Stimulated activated CD8-positive, alpha-beta memory T cell treated with anti-CD3 and anti-CD28 coated beads, Interleukin-15, amount 100 ng/mL, for 48 hours (primary cell): ENCODE data around the gene PBX1.

ENCODE experiments used
- DNase-seq, 2 donors: peaks; one replicate each; pipeline ENCODE4 v3.0.0-alpha.2; 2020; ENCODE audit warnings: low read depth in 2 of 2

The PBX1 gene

DNA sequence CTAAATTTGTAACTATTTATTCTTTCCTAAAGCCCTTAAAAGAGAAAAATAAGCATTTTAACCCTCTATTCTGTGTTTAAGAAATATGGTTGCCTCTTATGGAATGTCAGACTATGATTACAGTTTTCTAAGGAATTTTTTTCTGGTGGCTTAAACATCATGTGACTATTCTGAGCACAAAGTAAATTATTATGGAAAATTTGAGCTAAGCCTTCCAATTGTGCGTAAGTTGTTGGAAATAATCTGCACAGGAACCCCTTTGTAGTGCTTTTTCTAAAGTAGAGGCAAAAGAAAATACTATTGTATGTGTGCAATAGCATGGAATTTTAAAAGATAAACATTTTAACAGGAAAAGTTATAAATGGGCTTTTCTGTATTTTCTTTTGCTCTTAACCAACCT lies 254.8 kb downstream of the PBX1 start:
- no peak for DNase-seq

GRCh38 chr1:164821648-164822047 lies 262.7 kb downstream of the PBX1 start:
- DNase-seq: no peak

GRCh38 chr1:164823486-164824279 lies 264.7 kb downstream of the PBX1 start:
- no peak for DNase-seq

DNA sequence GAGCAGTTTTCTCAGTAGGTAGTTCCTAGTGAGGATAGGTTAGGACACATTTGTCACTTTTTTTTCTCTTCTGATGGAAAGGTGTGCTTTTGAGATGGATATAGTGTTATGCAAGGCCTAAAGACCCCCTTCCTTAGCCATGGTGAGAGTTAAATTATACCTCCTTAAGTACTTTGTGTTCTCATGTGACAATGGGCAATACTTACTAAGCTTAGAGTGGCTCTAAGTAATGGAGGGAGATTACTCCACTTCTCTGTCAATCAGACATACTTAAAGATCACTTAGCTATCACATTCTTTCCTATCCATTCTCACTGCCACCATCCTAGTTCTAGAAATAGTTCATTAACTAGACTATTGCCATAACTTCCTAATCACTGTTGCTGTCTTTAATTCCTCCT lies 265.6 kb downstream of the PBX1 start:
- DNase-seq: no peak

- no peak for DNase-seq
Observed at GRCh38 chr1:164830628-164831027, 271.6 kb downstream of the PBX1 start.

GRCh38 chr1:164834641-164835040 lies 275.7 kb downstream of the PBX1 start:
- no peak for DNase-seq

GRCh38 chr1:164836614-164837018 lies 277.6 kb downstream of the PBX1 start:
- no peak for DNase-seq

DNA sequence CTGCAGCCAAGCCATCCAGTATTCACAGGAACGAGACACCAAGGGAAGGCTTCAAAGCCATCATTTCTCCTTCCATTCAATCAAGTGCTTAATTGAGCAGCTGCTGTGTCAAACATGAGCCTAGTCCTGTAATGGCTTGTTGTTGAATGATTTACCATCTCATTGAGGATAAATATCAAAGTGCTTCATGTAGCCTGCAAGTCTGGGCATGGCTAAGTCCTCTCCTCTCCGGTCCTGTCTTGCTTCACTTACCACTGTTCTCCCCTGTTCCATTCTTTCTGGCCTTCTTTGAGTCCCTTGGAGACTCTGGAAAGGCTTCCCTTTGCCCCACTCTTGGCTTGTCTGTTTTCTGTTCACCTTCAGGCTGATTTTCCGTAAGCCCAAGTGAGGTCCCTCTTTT lies 279.8 kb downstream of the PBX1 start:
- DNase-seq: no peak

DNA sequence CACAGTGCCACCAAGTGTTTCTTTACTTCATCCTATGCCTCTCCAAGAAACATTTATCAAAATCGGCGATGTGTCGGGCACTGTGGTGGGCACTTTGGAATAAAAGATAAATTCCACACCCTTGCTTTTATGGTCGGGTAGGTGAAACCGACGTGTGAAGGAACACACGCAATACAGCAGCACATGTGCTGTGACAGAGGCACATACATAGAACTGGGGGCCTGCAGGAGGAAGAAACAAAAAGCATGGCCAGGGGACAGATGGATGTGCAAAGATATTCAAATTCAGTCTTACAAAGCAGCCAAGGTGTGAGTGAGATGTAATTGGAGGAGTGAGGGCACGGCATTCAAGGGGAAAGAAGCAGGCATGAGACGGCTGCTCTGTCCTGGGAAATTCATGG lies 282.0 kb downstream of the PBX1 start:
- DNase-seq: no peak

GRCh38 chr1:164841702-164842465 lies 282.9 kb downstream of the PBX1 start:
- DNase-seq: no peak

GRCh38 chr1:164842870-164843269 lies 283.9 kb downstream of the PBX1 start:
- DNase-seq: no peak

DNA sequence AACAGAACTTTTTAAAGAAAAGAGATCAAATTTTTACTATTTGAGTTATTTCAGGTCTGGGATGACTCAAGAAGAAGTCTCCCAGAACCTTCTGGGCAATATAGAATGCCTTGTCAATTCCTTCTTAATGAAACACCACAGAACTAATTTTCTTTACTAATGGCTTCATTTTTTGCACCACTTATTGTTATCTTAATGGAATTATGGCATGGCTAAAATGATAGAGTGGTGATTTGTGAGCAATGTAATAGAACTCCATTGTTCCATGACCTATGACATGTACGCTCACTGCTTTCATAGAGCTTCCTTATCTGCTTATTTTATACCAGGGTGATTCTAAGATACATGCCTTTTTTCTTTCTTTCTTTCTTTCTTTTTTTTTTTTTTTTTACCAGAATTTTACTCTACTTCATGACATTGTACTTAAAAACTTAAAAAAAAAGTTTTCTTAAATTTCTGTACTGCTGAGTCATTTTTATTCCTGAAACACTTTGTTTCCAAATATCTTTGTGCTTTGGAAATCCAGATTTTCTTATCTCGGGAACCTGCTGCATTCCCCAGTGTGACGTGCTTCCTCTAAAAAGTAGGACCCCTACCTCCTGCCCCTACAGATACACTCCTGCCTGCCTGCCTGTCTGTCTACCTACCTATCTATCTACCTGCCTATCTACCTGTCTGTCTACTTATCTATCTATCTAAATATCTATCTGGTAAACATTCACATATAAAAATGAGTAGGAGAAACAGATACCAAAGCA lies 284.9 kb downstream of the PBX1 start:
- no peak for DNase-seq

DNA sequence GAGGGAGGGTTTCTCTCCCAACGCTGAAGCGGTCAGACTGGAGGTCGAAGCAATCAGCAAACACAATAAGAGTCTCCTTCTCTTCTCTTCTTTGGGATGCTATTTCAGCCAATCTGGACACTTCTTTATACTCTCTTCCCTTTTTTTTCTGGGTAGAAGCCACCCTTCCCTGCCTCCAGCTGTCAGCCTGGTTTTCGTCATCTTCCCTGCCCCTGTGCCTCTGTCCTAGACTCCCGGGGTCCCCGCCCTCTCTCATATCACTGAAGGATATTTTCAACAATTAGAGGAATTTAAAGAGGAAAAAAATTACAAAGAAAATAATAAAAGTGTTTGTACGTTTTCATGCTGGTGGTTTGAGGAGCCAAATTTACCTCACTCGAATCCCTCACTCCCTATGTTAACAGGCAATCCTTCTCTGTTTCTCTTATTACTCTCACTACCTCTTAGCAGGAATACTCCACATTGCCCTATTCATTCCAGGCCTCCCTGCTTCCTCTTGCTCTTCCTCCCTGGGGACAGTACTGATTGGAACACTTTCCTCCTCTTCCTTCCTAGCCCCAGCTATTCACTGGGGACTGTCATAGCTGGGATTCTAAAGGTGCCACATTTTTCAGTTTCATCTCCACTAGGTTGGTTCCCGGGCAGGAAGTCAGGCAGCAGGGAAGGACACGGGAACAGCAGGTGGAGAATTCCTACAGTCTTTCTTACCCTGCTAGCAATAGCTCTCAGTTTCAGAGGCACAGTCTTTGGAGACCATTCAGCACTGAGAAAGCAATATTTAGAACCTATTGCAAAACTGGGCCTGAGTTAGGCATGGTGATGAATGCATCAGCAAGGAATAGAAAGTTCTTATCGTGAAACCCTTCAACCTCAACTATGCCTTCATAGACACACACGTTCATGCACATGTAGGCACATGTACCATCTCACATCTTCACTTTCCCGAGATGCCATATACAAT lies 288.0 kb downstream of the PBX1 start:
- no peak for DNase-seq

DNA sequence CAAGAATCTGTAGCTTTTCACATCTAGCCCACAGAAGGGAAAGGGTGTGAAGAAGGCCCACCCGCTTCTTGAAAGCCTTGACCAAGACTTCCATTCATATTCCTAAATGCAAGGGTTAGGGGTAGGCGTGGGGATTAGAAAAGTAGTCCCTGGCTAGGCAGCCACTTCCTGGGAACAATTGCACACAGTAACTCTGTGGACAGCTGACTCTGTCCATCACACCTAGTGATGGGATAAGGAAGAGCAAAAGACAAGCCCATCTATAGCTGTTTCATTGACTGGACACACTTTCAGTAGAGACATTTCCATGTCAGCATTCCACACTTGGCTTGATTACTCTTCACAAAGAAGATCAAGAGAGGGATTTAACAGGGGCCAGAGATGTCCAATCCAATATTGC lies 294.2 kb downstream of the PBX1 start:
- no peak for DNase-seq

DNA sequence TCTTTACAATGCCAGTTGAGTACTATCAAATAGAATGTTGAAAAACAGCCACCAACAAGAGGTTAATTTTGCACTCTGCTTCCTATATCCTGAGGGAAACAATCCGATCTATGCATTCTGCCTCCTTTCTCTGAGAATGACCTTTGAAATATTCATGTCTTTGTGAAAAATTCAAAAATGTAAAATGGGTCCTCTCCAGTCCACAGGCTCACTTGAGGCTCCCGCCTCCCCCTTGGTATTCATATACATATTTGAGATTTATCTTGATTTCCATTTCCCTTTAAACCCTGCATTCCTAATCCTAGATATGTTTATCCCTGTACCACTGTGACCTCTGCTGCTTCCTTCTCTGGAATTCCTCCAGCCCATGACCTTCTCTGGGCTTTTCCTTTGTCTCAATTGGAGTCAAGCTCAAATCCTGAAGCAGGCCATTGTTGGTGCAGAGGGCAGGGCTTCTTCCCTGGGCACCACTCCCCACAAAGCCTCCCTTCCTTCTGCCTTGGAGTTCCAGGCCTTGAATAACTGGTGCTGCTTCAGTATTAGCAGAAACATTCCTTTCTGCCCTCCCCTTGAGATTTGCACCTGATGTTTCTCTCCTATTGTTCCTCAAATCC lies 296.8 kb downstream of the PBX1 start:
- DNase-seq: no peak

- no peak for DNase-seq
Observed at GRCh38 chr1:164856381-164856780, 297.4 kb downstream of the PBX1 start.

GRCh38 chr1:164857439-164857838 lies 298.5 kb downstream of the PBX1 start:
- no peak for DNase-seq

- no peak for DNase-seq
Observed at GRCh38 chr1:164858096-164858632, 299.2 kb downstream of the PBX1 start.

DNA sequence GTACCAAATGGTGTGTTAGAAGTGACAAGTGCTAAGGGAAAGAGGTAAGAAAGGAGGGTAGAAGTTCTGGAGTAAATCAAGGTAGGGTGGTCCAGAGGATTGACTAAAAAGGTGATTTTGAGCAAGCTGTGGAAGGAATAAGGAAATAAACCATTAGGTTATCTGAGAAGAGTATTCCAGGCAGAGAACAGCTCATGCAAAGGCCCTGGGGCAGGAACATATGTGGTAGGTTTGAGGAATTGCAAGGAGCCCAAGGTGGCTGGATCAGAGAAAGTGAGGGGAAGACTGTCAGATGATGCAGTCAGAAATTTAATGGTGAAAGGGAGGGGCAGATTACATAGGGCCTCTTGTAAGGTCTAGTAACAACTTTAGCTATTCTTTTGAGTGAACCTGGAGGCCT lies 302.6 kb downstream of the PBX1 start:
- DNase-seq: no peak

- no peak for DNase-seq
Observed at GRCh38 chr1:164863056-164863455, 304.1 kb downstream of the PBX1 start.

DNA sequence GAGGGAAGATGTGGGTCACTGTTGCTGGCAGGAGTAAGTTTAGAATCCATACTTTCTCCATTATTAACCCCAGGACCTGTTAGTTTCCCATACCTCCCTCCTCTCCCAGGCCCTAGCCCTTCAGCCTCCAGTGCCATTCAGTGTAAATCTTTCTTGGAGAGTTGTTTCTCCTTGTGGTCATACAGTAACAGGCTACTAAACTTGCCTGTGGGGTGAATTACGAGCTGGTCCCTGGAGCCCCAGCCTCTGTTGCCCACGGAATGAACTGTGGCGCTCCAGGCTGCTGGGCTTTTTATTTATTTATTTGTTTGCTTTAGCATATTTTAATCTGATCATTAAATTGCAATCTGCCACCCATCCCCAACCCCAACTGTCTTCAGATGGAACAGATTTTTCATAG lies 305.2 kb downstream of the PBX1 start:
- no peak for DNase-seq
